Right renal cortex interstitium (tissue), 3 donors: ENCODE measurements around the gene GIPC2. TPM values are rescaled to one million over a fixed set of nuclear protein-coding genes. Genes with fewer than 3 reads are reported as not detected.
"Not testable (repeated sequence)": the region's sequence is repeated elsewhere in the genome, so short reads cannot be mapped to it uniquely, and the experiment has no call there.

Experiments used
- DNase-seq, 3 donors: peaks; one replicate each; pipeline ENCODE4 v3.0.0-alpha.2; 2013; ENCODE audit warnings: low read depth in 3 of 3, low spot score in 2 of 3
- polyA plus RNA-seq, 3 donors: library from polyadenylated mRNA; unstranded; fragments of 120-200 nt; gene quantifications; one replicate each; pipeline ENCODE4 v1.2.1, GENCODE V29; 2013; ENCODE audit not compliant: insufficient read length in 3 of 3

The GIPC2 gene
- polyA plus RNA-seq, 3 donors: 16.3 to 21.5 (median 21.2) TPM

- DNase-seq: no peak
Measured at GRCh38 chr1:78061825-78062523, 16.2 kb downstream of the GIPC2 start.

GRCh38 chr1:78064886-78065285, 19.1 kb downstream of the GIPC2 start:
- DNase-seq: not testable (repeated sequence)

DNA sequence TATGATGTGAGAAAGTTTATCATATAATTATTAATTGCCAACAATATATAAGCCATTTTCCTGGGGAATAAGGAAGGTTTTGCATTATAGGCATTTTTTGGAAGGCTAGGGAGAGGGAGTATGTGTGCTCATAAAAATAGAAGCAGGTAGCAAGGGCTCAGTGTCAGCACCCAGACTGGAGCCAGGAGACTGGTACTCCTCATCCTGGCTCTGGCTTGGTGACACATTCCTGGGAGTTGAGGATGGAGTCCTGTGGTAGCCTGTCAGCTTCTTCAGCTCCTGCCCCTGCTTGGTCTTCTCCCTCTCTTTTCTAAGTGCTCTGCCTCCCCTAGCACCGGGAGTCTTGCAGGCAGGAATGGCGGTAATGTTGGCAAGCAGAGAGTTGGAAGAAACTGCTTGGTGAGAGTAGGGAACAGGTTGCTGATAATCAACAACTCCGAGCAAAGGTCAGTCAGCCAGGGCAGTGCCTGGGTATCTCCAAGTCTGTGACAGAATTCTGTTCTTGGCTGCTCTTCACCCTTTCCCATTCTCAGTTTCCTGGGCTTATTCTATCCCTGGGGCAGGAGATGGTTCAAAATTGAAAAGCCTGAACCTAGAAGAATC, 23.0 kb downstream of the GIPC2 start:
- DNase-seq: no peak

GRCh38 chr1:78069784-78070183, 24.0 kb downstream of the GIPC2 start:
- DNase-seq: no peak

- DNase-seq: no peak
Measured at GRCh38 chr1:78070210-78070609, 24.4 kb downstream of the GIPC2 start.

GRCh38 chr1:78070758-78071157, 25.0 kb downstream of the GIPC2 start:
- no peak for DNase-seq

DNA sequence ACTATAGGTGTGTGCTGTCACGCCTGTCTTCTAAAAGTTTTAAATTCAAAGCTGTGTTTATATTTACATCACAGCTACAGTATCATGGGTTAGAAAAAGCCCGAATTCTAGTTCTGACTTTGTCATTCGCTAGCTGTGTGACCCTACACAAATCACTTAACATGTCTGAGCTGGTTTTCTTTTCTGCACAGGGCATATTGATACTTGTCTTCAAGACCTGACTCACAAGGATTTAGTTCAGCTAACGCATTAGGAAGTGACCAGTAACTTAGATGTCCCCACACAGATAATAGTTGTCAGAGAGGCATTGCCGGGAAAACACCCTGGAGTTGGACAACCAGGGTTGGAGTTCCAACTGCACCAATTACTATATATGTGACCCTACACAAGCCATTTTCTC, 25.9 kb downstream of the GIPC2 start:
- no peak for DNase-seq

DNA sequence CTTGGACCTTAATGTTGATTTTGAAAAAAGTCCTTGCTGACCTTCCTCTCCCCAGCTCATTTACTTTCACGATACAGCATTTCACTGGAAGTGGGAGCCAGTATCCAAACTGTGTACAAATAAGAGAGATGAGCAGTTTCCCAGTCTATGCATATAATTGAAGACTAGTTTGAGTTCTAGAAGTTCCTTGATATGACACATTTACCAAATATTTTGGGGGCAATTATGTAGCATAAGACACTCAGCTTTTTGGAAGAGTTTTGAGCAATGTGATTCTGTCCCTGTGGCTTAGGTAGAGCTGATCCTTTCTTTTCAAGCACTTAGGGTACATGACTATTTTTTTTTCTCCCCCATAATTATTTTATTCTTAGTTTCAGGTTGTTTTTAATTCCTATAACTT, 26.4 kb downstream of the GIPC2 start:
- no peak for DNase-seq

GRCh38 chr1:78073441-78073840, 27.7 kb downstream of the GIPC2 start:
- DNase-seq: no peak

DNA sequence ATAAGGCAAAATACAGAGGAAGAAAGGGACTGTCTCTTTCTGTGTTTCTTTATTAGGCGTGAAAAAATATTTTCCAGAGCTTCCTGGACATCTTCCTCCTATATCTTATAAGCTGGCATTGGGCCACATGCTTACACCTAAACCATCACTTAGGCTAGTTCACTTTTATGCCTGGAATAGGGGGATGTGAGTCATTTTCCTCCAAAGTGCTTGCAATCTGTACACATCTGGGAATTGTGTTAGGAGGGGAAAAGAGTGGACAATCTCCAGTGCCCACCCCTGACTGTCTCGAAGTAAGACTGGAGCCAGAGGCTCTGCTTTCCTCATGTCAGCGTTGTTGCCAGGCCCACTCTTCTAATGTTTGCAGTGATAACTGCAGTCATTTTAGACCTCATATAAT, 29.9 kb downstream of the GIPC2 start:
- no peak for DNase-seq

GRCh38 chr1:78078358-78078757, 32.6 kb downstream of the GIPC2 start:
- no peak for DNase-seq

DNA sequence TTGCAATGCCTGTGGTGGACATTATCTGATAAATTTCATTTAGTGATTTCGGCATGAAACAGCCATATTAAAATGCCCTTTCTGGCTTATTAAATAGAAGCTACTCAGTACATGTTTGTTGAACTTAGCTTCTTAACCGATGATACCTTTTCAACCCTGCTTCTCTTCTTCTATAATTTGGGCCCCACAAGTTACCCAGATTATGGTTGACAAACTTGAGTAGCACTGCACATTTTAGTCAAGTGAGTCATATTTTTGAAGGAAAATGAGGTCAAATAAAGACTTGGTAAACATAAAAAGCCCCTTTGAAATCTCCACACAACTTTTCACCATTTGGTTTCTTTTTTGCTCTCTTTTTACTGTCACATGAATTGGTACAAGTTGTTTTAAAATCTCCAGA, 33.8 kb downstream of the GIPC2 start:
- no peak for DNase-seq

GRCh38 chr1:78080767-78081166, 35.0 kb downstream of the GIPC2 start:
- DNase-seq: no peak

- DNase-seq: no peak
Measured at GRCh38 chr1:78081980-78082860, 36.5 kb downstream of the GIPC2 start.

- not testable (repeated sequence) for DNase-seq
Measured at GRCh38 chr1:78084639-78085038, 38.9 kb downstream of the GIPC2 start.

DNA sequence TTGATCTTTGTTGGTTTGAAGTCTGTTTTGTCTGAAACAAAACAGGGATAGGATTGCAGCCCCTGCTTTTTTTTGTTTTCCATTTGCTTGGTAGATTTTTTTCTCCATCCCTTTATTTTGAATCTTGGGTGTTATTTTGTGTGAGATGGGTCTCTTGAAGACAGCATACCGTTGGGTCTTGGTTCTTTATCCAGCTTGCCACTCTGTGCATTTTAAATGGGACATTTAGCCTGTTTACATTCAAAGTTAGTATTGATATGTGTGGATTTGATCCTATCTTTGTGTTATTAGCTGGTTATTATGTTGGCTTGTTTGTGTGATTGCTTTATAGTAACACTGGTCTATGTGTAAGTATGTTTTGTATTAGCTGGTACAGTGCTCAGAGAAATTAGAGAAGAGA, 40.9 kb downstream of the GIPC2 start:
- DNase-seq: no peak

DNA sequence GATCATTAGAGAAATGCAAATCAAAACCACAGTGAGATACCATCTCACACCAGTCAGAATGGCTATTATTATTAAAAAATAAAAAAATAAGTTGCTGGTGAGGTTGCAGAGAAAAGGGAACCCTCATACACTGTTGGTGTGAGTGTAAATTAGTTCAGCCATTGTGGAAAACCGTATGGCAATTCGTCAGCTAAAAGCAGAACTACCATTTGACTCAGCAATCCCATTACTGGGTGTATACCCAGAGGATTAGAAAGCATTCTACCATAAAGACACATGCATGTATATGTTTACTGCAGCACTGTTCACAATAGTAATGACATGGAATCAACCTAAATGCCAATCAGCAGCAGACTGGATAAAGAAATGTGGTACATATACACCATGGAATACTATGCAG, 42.2 kb downstream of the GIPC2 start:
- DNase-seq: no peak

- DNase-seq: no peak
Measured at GRCh38 chr1:78088486-78088885, 42.7 kb downstream of the GIPC2 start.

GRCh38 chr1:78089010-78089409, 43.2 kb downstream of the GIPC2 start:
- no peak for DNase-seq

GRCh38 chr1:78090472-78091133, 44.8 kb downstream of the GIPC2 start:
- DNase-seq: no peak

DNA sequence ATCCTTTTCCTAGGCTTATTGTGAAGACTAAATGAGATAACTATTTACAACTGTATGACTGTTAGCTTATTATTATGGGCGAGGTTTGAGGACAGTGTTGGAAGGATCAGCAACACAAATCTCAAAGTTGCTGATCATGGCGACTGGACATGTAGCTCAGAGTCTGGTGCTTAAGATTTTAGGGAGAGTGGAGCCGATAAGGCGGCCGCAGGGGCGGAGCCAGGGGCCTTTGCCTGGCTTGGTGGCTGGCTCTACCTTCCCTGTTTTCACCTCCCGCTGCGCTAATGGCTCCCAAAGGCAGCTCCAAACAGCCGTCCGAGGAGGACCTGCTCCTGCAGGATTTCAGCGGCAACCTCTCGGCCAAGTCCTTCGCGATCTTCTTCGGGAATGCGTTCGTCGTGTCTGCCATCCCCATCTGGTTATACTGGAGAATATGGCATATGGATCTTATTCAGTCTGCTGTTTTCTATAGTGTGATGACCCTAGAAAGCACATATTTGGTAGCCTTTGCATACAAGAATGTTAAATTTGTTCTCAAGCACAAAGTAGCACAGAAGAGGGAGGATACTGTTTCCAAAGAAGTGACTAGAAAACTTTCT, 45.5 kb downstream of the GIPC2 start:
- no peak for DNase-seq
